H1 (cell line): ENCODE results near the gene RFX3. TPM values are rescaled to one million over a fixed set of nuclear protein-coding genes. Genes with fewer than 3 reads are reported as not detected.

ENCODE experiments used
- JUND ChIP-seq: IDR thresholded peaks from 2 replicates; pipeline ENCODE4 v1.6.1; 2011; ENCODE audit warnings: mild to moderate bottlenecking, improper control_type of control experiment, low read length
- KDM1A ChIP-seq: fragments of 200-600, 300-600 bp; sonication (generic); IDR thresholded peaks from 2 replicates; pipeline ENCODE4 v1.7.1; 2016; ENCODE audit warnings: mild to moderate bottlenecking, low read length, borderline replicate concordance
- POU5F1 ChIP-seq: IDR thresholded peaks from 2 replicates; pipeline ENCODE4 v1.6.1; 2011; ENCODE audit warnings: low read depth, mild to moderate bottlenecking, low read length, moderate library complexity
- RAD21 ChIP-seq, 2 experiments: IDR thresholded peaks in 1 of 2; conservative IDR thresholded peaks in 1 of 2; 2 replicates each; pipeline ENCODE4 v1.6.1; 2011; ENCODE audit warnings: low read depth in 2 of 2, low read length in 2 of 2, improper control_type of control experiment in 1 of 2, inconsistent platforms in 1 of 2, mild to moderate bottlenecking in 1 of 2, moderate library complexity in 1 of 2
- polyA plus RNA-seq, 7 experiments: library from polyadenylated mRNA; depleted of rRNA in 3 of 7; stranded (reverse) in 5 of 7; unstranded in 2 of 7; fragments of >200 nt in 5 of 7; fragments of 200-250 nt in 2 of 7; gene quantifications; 1 replicate in 5 of 7; 2 replicates in 1 of 7; 4 replicates in 1 of 7; pipeline versions ENCODE4 v1.2.1 to v1.2.3, GENCODE V29; 2011 to 2013; ENCODE audit warnings: missing spikeins in 2 of 7, mixed read lengths in 2 of 7
- total RNA-seq: library from RNA; stranded (reverse); fragmentation: NEBNext Ultra II Directional; extraction: Animal tissue kit (Norgen Biotek cat#: 25700); gene quantifications from 2 replicates; pipeline ENCODE4 v1.2.1, GENCODE V29; 2021

Gene RFX3
- total and polyA plus RNA-seq, 2 of the 8 experiments (the other 6 are each of a cell fraction or from before 2014, with no cell fraction given): 4.9 to 22.6 TPM

- no peak for TF ChIP-seq POU5F1
- no peak for TF ChIP-seq KDM1A
- TF ChIP-seq RAD21 (IDR thresholded peaks at IDR 0.05 in 1 of 2, conservative IDR thresholded peaks at IDR 0.05 in 1 of 2; ENCODE audit: low read depth in 2 of 2, low read length in 2 of 2): no peak
- no peak for TF ChIP-seq JUND
These were observed 194.9 kb downstream of the RFX3 start (continued) for GRCh38 chr9:3330792-3331420.
